Large intestine (tissue), 3 donors: ENCODE data around the gene ABCC9. TPM values are rescaled to one million over a fixed set of nuclear protein-coding genes. Genes with fewer than 3 reads are reported as not detected.

Experiments used
- DNase-seq, 2 donors: peaks; one replicate each; pipeline versions ENCODE4 v3.0.0 to v3.0.0-alpha.2; 2013
- H3K27ac ChIP-seq: one replicate; pipeline ENCODE4 v1.5.1; 2013; ENCODE audit warnings: low read length
- H3K27me3 ChIP-seq: 2 replicates; pipeline ENCODE4 v1.6.1; 2013; ENCODE audit warnings: low read length; ENCODE audit not compliant: control insufficient read depth, insufficient read depth
- H3K36me3 ChIP-seq: 2 replicates; pipeline ENCODE4 v1.6.1; 2013; ENCODE audit warnings: low read length; ENCODE audit not compliant: control insufficient read depth, insufficient read depth
- H3K4me1 ChIP-seq: one replicate; pipeline ENCODE4 v1.6.1; 2013; ENCODE audit warnings: low read length; ENCODE audit not compliant: control insufficient read depth, insufficient read depth
- H3K4me3 ChIP-seq: one replicate; pipeline ENCODE4 v1.5.1; 2013; ENCODE audit warnings: low read length
- H3K9me3 ChIP-seq: one replicate; pipeline ENCODE4 v1.6.1; 2013; ENCODE audit warnings: mild to moderate bottlenecking, low read depth, low read length, moderate library complexity; ENCODE audit not compliant: control insufficient read depth
- WGBS: methylation state at CpG from one replicate; pipeline ENCODE4 v1.1.5; 2013; ENCODE audit warnings: low lambda C conversion rate; ENCODE audit not compliant: insufficient coverage; 5-methylcytosine and 5-hydroxymethylcytosine counted together
- polyA plus RNA-seq: library from polyadenylated mRNA; unstranded; fragments of 120-200 nt; gene quantifications from one replicate; pipeline ENCODE4 v1.2.1, GENCODE V29; 2013

ABCC9 gene
- polyA plus RNA-seq, 1 donor: 7.4 TPM

GRCh38 chr12:21764065-21764464 lies 177.2 kb downstream of the ABCC9 start:
- H3K36me3 ChIP-seq: no peaks in the 10 kb centered on the region
- H3K9me3 ChIP-seq: no peaks in the 10 kb centered on the region
- H3K27me3 ChIP-seq: no peaks in the 10 kb centered on the region
- 50% methylated on average over 2 of the region's 2 CpGs for WGBS
- peaks cover 18% of the 10 kb centered on the region for H3K4me1 ChIP-seq
- H3K4me3 ChIP-seq: no peak overlapping the region
- DNase-seq: peak; percentile 78 to 92
- peak overlapping the region; percentile 90 for H3K27ac ChIP-seq

- Histone ChIP-seq H3K9me3 (no peaks in the 10 kb centered on the region), H3K4me3 (no peak overlapping the region), H3K36me3 (no peaks in the 10 kb centered on the region), H3K4me1 (peaks cover 18% of the 10 kb centered on the region), H3K27ac (peak overlapping the region; percentile 90), H3K27me3 (no peaks in the 10 kb centered on the region)
- WGBS: no CpG with 5 or more reads among the region's 2 CpGs
- DNase-seq: no peak
These were observed 177.7 kb downstream of the ABCC9 start for GRCh38 chr12:21763531-21763930.

- DNase-seq: no peak
These were observed 181.5 kb downstream of the ABCC9 start for GRCh38 chr12:21759737-21760136.

GRCh38 chr12:21757735-21758134 lies 183.5 kb downstream of the ABCC9 start:
- Histone ChIP-seq H3K36me3 (no peaks in the 10 kb centered on the region), H3K27ac (no peak overlapping the region), H3K9me3 (no peaks in the 10 kb centered on the region), H3K27me3 (no peaks in the 10 kb centered on the region), H3K4me3 (no peak overlapping the region), H3K4me1 (peaks cover 5% of the 10 kb centered on the region)
- no peak for DNase-seq
- 89% methylated on average over 1 of the region's 2 CpGs for WGBS

More at GRCh38 chr12:21759737-21760136, 181.5 kb downstream of the ABCC9 start:
- Histone ChIP-seq H3K4me1 (peaks cover 18% of the 10 kb centered on the region), H3K9me3 (no peaks in the 10 kb centered on the region), H3K27ac (no peak overlapping the region), H3K36me3 (no peaks in the 10 kb centered on the region), H3K27me3 (no peaks in the 10 kb centered on the region), H3K4me3 (no peak overlapping the region)
- 100% methylated on average over 1 of the region's 5 CpGs for WGBS

GRCh38 chr12:21756699-21757098 lies 184.5 kb downstream of the ABCC9 start:
- Histone ChIP-seq H3K27me3 (no peaks in the 10 kb centered on the region), H3K4me3 (no peak overlapping the region), H3K36me3 (no peaks in the 10 kb centered on the region), H3K9me3 (no peaks in the 10 kb centered on the region), H3K4me1 (no peaks in the 10 kb centered on the region), H3K27ac (no peak overlapping the region)
- DNase-seq: no peak
- 100% methylated on average over 3 of the region's 4 CpGs for WGBS

GRCh38 chr12:21751517-21751916 lies 189.7 kb downstream of the ABCC9 start:
- no peaks in the 10 kb centered on the region for H3K27me3 ChIP-seq
- WGBS: 0% methylated on average over 1 of the region's 4 CpGs
- H3K27ac ChIP-seq: no peak overlapping the region
- H3K36me3 ChIP-seq: no peaks in the 10 kb centered on the region
- DNase-seq: peak; percentile 20 to 64
- no peaks in the 10 kb centered on the region for H3K9me3 ChIP-seq
- no peak overlapping the region for H3K4me3 ChIP-seq
- H3K4me1 ChIP-seq: no peaks in the 10 kb centered on the region

Other genes starting within 250 kb of the ABCC9 start
- gene KCNJ8, start 166.7 kb downstream of the ABCC9 start, polyA plus RNA-seq: 7.6 TPM
- gene CMAS, start 104.8 kb upstream of the ABCC9 start, polyA plus RNA-seq: 55.5 TPM